HS-5 (cell line): ENCODE measurements around the gene TNXB.
"Not testable (repeated sequence)": the region's sequence is repeated elsewhere in the genome, so short reads cannot be mapped to it uniquely, and the experiment has no call there.

Source experiments
- DNase-seq: peaks from one replicate; pipeline ENCODE4 v3.0.0-alpha.2; 2012; ENCODE audit warnings: low read depth

The TNXB gene

DNA sequence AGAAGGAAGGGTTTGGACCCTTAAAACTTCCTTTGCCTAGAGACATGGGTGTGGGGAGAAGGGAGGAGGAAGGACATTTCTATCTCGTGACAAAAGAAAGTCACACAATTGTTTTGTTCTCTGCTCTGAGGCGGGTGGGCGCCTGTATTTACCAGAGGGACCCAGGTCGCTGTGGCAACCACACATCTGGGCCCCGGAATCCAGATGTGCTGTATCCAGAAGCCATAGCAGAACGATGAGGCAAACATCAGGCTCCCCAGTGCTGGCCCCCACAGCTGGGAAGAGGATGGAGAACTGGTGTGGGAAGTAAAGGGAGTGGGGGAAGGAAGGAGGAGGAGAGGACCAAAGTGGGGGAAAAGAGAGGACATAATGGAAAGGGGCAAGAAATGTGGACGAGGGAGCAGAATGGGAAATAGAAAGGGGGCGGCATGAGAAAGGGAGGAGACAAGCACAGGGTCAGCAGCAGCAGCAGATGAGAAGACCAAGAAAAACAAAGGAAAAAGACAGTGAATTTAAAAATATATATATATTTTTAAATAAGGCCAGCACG is 3.4 kb upstream of the TNXB start:
- DNase-seq: no peak

DNA sequence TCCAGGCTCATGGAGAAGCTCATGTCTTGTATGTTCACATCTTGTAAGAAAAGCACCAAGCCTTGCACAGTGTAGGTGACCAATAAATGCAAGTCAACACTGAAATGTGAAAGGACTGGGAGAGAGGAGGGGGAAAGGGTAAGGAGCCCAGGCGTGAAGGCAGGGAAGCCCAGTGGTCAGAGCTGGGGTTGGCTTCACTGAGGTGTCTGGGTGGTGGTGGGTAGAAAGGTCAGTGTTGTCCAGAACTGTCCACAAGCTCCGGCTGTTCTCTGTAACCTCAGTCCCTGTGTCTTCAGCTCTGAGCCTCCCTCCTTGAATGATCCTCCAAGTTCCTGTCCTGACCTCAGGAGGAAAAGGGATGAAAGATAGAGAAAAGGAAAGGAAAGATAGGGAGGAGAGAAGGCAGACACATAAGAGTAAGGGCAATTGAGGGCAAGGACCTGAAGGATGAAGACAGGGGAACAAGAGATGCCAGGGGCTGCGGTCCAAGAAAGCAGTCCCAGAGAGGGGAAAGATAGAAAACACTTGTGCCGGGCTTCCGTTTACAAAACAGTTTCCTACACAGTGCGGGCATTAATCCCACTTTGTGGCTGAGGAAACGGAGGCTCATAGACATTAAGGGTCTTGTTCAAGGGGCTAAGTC is 2.4 kb upstream of the TNXB start:
- DNase-seq: no peak

DNA sequence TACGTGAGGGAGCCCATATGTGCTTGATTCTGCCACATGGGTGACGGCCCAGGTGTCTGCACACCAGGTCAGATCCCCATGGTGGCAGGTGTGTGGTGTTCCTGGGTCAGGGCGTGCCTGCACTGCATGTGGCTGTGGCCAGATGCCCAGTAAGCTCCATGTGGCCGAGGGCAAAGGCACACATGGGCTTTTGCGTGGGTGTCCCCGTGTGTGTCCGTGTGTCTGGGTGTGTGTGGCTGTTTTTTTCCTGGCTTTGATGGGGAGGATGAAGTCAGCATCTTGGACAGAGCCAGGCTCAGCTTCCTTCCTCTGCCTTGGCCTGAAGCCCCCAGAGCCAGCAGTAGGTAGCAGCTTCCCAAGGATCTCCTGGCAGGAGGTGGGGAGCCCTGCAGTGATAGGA is 1.5 kb upstream of the TNXB start:
- DNase-seq: no peak

DNA sequence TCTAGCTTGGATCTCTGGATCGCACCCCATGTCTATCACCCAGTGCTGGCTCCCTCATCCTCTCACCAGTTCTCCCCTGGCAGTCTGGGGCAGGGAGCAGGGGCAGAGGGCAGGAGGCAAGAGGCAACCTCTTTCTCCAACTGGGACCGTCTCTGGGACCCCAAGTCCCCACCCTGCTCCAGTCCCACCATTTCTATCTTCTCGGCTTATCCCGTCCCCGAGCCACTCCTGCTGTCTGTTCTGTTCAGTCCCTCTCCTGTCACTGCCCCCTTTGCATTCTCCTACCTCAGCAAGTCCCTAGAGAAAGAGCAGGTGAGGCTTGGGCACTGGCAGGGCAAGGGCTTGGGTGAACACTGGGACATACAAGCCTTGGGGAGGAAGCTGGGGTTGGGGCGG is 625 bp upstream of the TNXB start:
- no peak for DNase-seq

DNA sequence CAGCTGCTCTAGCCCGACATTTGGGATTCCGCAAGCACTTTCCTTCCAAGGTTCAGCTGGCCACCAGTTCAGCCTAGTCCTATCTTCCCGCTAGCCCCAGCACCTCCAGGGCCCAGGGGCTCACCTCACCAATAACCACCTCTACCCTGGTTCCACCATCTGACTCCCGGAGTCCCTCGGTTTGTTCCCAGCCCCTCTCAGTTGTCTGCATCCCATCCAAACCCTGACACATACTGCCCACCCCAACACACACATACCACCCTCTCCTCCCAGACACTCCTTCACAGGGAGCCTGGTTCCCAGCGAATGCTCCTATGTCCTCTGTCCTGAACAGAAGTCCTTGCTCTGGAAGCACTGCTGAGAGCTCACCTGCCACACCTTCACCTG is 418 bp downstream of the TNXB start:
- DNase-seq: no peak

DNA sequence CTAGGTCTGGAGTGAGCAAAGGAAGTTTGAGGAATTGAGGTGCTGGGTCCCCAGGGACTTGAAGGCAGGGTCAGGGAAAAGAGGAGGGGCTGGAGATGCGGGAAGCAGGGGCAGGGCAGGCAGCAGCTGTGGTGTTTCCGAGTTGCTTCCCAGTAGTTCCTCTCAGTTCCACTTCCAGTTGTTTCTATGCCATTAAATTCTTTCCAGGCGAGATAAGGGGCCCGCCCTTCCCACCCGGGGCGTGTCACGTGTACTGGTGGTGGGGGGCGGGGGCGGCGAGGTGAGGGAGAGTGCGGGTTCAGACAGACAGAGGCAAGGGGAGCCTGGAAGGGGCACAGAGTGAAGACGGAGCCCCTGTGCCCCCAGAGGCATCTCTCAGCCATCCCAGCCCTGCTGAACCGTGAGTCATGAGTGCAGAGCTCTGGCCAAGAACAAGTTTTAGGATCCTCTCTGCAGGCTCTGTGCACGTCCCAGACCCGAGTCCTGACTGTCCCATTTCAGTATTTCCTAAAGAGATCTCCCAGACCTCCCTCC is 977 bp downstream of the TNXB start:
- no peak for DNase-seq

DNA sequence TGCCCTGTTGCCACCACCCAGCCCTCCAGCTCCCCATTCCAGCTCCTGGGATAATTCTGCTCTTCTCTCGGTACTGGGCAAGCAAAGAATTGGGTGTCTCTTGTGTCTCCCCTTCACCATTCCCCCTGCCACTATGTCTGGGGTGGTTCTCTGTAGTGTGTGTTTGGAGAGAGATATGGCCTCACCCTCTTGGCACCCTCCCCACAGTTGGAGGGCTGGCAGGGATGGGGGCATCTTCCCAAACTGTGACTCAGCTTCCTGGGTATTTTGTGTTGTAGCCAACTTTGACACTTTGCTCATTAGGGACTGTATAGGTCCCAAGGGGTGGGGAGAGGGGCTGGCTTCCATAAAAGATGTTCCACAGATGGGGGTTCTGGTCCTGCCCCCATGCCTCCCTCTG is 1.7 kb downstream of the TNXB start:
- DNase-seq: no peak

DNA sequence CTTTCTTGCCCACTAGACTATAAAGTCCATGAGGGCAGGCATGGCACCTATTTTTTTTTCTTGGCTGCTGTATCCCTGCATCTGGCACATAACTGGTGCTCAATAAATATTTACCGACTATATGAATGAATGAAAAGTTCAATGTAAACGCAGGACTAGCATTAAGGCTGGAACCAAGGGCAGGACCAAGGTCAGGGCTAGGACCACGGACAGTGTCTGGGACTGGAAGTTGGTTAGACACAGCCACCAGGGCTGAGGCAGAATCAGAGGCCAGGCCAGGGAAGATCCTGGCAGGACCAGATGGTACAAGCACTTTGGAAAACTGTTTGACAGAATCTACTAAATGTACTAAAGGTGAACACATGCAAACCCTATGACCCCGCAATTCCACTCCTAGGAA is 3.7 kb downstream of the TNXB start:
- no peak for DNase-seq

DNA sequence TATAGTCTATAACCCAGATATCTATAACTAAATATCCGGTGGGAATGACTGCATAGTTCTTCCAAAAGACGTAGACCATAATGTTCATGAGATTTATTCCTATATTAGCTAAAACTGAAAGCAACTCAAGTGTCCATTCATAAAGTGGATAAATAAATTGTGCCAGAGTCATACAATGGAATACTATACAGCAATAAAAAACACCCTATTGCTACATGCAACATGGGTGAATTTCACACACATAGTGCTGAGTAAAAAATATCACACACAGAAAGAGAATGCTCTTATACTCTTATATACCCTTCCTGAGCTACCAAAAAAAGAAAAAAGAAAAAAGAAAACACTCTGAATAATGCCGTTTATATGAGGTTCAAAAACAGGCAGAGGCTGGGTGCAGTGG is 6.9 kb downstream of the TNXB start:
- DNase-seq: no peak

DNA sequence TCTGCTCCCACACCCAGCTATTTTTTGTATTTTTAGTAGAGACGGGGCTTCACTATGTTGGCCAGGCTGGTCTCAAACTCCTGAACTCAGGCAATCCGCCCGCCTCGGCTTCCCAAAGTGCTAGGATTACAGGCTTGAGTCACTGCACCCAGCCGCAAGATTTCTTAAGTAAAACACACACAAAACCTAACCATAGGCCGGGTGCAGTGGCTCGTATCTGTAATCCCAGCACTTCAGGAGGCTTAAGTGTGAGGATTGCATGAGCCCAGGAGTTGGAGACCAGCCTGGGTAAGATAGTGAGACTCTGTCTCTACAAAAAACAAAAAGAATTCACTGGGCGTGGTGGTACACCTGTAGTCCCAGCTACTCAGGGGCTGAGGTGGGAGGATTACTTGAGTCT is 8.9 kb downstream of the TNXB start:
- not testable (repeated sequence) for DNase-seq

DNA sequence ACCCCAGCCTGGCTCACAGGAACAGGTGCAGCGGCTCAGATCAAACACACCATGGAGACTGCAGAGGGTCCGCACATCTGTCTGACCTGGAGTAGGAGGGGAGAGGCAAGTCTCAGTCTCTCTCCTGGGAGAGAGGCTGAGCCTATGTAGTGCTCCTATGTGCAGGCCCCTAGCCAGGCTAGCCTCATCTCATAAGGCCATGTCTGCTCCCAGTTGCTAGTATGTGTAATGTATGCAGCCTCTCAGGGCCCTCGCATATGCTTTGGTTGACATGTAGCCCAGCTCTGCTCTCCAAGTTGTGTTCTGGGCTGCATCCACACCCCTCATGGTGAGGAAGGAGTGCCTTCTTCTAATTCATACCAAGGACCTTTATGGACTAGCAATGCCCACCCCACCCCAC is 11.8 kb downstream of the TNXB start:
- DNase-seq: no peak

DNA sequence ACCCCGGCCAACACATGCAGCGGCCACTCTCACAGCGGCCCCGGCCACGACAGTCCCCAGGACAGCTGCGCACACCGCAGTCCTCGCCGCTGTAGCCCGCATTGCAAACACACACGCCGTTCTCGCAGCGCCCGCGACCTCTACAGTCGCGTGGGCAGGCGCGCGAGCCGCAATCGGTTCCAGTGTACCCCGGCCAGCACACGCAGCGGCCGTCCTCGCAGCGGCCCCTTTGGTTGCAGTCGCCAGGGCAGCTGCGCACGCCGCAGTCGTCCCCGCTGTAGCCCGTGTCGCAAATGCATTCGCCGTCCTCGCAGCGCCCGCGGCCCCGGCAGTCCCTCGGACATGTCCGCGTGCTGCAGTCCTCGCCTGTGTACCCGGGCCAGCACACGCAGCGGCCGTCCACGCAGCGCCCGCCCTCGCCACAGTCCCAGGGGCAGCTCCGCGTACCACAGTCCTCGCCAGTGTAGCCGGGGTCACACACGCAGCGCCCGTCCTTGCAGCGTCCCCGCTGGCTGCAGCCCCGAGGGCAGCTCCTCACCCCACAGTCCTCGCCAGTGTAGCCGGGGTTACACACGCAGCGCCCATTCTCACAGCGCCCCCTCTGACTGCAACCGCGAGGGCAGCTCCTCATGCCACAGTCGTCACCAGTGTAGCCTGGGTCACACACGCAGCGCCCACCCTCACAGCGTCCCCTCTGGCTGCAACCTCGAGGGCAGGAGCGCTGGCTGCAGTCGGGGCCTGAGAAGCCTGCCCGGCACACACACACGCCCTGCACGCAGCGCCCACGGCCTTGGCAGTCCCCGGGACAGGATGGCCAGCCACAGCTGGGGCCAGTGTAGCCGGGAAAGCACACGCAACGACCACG is 12.5 kb downstream of the TNXB start:
- no peak for DNase-seq

DNA sequence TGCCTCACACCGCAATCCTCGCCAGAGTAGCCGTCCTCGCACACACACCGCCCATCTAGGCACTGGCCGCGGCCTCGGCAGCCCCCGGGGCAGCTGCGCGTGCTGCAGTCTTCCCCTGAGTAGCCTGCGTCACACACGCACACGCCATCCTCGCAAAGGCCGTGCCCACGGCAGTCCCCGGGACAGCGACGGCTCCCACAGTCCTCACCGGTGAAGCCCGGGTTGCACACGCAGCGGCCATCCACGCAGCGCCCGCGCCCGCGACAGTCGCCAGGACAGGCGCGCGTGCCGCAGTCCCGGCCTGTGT is 13.1 kb downstream of the TNXB start:
- DNase-seq: no peak

DNA sequence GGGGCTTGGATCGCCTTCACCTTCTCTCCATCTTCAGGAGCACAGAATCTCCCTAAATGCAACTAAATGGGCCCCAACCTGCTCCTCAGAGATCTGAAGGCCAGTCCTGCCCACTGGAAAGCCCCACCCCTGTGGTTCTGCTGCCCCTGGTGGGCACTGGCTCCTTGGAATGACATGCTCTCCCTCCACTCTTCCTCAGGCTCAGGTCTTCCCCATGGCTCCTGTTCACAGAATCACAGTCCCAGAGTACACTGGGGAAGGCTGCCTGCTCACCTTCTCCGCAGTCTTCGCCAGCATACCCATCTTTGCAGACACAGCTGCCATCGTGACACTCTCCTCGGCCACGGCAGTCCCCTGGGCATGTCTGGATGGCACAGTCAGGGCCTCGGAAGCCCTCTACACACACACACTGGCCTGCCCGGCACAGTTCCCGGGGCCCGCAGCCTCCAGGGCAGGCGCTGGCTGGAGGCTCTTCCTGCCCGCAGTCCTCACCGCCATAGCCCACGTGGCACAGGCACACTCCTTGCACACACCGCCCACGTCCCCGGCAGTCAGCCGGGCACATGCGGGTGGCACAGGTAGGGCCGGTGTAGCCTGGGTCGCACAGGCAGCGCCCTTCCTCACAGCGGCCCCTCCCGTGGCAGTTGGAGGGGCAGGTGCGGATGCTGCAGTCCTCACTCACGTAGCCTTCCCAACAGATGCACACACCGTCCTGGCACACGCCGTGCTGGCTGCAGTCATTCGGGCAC is 13.6 kb downstream of the TNXB start:
- DNase-seq: no peak

DNA sequence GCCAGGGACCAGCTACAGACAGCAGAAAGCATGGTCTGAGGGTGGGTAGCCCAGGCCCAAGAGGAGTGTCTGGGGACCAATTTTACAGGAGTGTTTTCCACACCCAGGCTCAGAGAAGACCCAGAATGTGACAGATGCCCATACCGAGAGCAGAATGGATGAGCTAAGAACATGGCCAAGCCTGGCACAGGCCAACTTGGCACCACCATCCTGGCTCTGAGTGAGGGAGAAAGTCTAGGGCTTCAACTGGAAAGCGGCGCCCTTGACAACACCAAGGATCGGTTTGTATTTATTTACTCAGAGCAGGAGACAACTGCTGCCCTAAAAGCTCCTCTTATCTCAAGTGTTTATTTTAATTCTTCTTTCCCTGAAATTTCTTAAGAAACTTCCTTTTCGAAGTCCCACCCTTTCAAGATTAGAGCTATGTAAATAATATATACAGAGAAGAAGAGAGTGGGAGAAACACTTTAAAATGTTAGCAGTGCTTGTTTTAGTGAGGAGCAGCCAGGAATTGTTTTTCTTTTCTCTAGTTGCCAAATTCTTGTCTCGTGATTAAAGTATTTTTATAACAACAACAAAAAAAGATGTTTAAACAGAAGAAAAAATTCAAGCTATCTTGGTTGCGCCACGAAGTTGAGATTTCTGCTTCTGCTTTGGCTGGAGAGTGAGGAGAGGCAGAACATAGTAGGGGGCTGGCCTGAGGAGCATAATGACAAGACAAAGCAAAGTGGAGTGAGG is 16.2 kb downstream of the TNXB start:
- DNase-seq: no peak

DNA sequence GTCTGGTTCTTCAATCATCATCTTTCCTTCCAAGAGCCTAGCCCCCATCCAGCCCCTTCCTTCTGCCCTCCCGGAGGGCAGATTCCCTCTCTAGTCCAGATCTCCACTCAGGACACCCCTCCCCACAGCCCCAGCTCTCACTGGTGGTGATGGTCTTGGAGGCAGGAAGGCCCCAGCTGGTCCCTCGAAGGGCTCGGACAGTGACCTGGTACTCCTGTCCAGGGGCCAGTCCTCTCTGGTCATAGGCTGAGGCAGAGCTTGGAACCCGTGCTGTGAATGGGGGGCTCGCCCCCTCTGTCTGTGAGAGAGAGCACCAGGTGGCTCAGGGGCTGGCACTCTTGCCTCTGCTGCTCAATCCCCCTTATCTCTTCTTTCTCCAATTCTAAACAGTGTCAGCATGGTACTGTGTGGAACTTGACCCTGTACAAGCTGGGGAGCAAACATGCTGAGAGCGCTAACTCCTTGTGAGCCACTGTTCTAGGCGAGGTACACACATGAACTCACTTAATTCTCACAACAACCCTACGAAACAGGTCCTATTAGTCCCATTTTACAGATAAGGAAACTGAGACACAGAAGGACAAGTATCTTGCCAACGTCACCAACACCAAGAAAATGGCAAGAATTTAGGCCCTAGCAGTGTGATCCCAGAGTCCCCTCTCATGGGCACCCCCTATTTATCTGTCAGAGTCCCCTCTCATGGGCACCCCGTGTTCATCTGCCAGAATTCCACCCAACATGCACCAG is 19.9 kb downstream of the TNXB start:
- DNase-seq: no peak

DNA sequence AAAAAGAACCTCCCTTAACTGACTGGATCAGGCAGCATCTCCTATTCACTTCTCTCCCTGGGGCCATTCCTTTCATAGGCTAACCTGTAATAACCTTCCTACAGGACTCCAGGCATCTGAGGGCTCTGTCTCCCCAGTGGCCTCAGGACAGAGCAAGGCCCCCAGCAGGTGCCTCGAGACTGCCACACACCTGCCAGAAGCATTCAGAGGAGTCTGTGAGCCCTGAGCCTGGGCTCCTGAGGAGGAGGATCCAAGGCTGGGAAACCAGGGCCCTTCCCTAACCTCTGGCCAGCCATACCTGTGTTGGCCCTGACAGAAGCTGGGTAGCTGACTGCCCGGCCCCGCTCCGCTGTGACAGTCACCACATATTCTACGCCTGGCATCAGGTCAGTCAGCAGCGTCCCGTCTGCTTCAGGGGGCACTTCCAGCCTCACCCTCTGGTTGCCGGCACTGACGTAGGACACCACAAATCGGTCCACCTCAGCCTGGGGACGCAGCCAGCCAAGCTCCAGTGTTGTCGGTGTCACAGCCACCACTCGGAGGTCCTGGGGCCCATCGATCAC is 20.6 kb downstream of the TNXB start:
- DNase-seq: no peak

DNA sequence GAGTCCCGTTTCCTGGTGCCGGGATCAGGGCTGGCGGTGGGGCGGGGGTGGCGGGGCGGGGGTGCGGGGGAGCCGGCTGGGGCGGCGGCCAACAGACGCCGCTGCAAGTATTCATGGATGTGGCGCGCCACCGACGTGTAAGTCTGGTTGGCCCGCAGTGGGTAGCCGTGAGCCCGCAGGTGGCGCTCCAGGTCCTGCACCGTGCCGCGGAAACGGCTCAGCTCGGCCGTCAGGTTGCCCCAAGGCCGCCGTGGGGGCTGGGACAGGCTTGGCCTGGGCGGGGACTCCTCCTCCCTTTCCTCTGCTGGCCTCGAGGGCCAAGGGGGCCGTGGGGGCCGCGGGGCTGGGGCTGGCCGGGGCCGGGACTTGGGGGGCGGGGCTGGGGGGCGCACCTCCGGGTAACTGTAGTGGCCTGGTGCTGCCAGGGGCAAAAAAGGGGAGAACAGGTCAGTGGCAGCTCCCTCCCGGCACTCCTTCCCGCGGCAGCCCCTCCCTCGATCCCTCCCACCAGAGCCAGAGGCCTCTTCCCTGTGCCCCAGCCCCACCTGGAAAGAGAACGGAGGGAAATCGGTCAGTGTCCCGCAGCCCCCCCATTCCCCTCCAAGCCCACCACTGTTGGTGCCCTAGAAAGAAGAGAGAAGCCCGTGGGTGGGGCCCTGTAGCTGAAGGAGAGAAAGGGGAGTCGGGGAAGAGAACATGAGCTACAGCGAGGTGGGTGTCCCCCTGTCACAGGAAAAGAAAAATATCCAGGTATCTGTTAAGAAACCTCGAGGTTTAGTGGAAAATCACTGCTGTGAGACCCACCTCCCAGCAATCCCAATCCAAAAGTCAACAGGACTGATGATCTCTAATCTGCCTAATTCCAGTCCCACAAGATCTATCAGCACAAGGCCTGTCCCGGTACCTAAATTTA is 21.3 kb downstream of the TNXB start:
- DNase-seq: no peak

DNA sequence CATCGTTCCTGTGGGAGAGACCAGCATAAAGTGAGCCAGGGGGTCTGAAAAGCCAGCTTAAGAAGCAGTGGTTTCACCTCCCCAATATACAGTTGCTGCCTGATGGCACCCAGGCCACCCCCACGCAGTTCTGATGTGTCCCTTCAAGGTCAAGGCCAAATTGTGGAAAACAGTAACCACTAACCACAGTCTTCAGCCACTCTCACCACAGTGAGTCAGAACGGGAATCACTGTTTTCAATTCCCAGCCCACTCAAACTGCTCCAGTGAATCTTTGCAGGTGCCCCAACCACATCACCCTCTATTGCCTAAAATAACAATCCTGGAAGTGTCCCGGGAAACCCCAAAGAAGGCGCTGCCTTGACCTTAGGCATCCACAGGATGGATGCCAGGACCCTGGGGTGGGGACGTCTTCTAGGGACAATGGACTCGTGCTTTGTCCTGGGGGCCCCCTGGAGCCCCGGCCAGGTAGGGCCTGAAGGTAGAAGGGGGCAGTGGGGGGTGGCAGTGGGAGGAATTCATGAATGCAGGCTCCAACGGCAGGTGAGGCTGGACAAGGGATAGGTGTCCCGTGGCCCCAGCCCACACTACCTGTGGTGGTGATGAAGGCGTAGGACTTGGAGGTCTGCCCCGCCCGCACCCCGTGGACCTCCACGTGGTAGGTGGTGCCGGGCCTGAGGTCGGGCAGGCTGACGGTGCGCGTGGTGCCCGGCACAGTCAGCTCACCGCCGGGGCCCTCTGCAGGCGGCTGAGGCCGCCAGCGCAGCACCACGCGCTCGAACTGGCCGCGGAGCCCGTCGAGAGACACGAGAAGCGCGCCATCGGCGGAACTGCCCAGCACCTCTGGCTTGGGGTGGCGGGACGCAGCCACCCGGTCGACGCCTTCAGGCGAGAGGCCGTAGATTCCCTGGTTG is 22.2 kb downstream of the TNXB start:
- peak; percentile 67 for DNase-seq
